IPS DF 6.9 (cell line): ENCODE data around the gene SH2B3.
"Not testable (repeated sequence)": the region's sequence is repeated elsewhere in the genome, so short reads cannot be mapped to it uniquely, and the experiment has no call there.

ENCODE experiments used
- DNase-seq: peaks from one replicate; pipeline ENCODE4 v3.0.0-alpha.2; 2013; ENCODE audit warnings: low read depth, low spot score
- H3K27ac ChIP-seq: one replicate; pipeline ENCODE4 v1.5.1; 2013; ENCODE audit warnings: low read length, control low read depth
- H3K27me3 ChIP-seq: 2 replicates; pipeline ENCODE4 v1.6.1; 2013; ENCODE audit warnings: mild to moderate bottlenecking, low read length; ENCODE audit not compliant: control insufficient read depth, insufficient read depth
- H3K36me3 ChIP-seq: 2 replicates; pipeline ENCODE4 v1.6.1; 2013; ENCODE audit warnings: low read length; ENCODE audit not compliant: control insufficient read depth, insufficient read depth
- H3K4me1 ChIP-seq: 2 replicates; pipeline ENCODE4 v1.6.1; 2013; ENCODE audit warnings: low read length; ENCODE audit not compliant: control insufficient read depth, insufficient read depth
- H3K4me3 ChIP-seq: 2 replicates; pipeline ENCODE4 v1.5.1; 2013; ENCODE audit warnings: mild to moderate bottlenecking, low read length
- H3K9me3 ChIP-seq: 2 replicates; pipeline ENCODE4 v1.6.1; 2013; ENCODE audit warnings: low read length, inconsistent platforms; ENCODE audit not compliant: control insufficient read depth, insufficient read depth
- WGBS: extraction: QIAGEN DNeasy Blood & Tissue Kit; methylation state at CpG from one replicate; pipeline ENCODE4 v1.1.7; 2013; ENCODE audit warnings: mixed read lengths, missing lambda C conversion rate; ENCODE audit not compliant: insufficient read length, insufficient coverage; 5-methylcytosine and 5-hydroxymethylcytosine counted together

SH2B3 gene

GRCh38 chr12:111451649-111452129 is 46.0 kb downstream of the SH2B3 start:
- H3K27ac ChIP-seq, result no peak overlapping the region
- no peak for DNase-seq
- H3K36me3 ChIP-seq, result peaks cover 35% of the 10 kb centered on the region
- H3K4me3 ChIP-seq, result no peak overlapping the region
- H3K9me3 ChIP-seq, result no peaks in the 10 kb centered on the region
- no CpG with 5 or more reads among the region's 6 CpGs for WGBS
- H3K27me3 ChIP-seq, result no peaks in the 10 kb centered on the region
- no peaks in the 10 kb centered on the region for H3K4me1 ChIP-seq

- Histone ChIP-seq H3K4me3 (no peak overlapping the region), H3K9me3 (no peaks in the 10 kb centered on the region), H3K36me3 (peaks cover 23% of the 10 kb centered on the region), H3K4me1 (no peaks in the 10 kb centered on the region), H3K27ac (no peak overlapping the region), H3K27me3 (no peaks in the 10 kb centered on the region)
- DNase-seq, result no peak
- no CpG with 5 or more reads among the region's 25 CpGs for WGBS
Measured at GRCh38 chr12:111453071-111453989, 47.6 kb downstream of the SH2B3 start.

- H3K4me1 ChIP-seq, result no peaks in the 10 kb centered on the region
- H3K9me3 ChIP-seq, result no peaks in the 10 kb centered on the region
- no peak overlapping the region for H3K4me3 ChIP-seq
- no peak overlapping the region for H3K27ac ChIP-seq
- DNase-seq, result no peak
- H3K36me3 ChIP-seq, result peaks cover 20% of the 10 kb centered on the region
- no peaks in the 10 kb centered on the region for H3K27me3 ChIP-seq
- WGBS, result no CpG with 5 or more reads among the region's 4 CpGs
Measured at GRCh38 chr12:111454311-111454710, 48.6 kb downstream of the SH2B3 start.

GRCh38 chr12:111454716-111455447 is 49.2 kb downstream of the SH2B3 start:
- H3K36me3 ChIP-seq, result peaks cover 20% of the 10 kb centered on the region
- H3K4me3 ChIP-seq, result no peak overlapping the region
- no peaks in the 10 kb centered on the region for H3K4me1 ChIP-seq
- no peaks in the 10 kb centered on the region for H3K9me3 ChIP-seq
- WGBS, result no CpG with 5 or more reads among the region's 11 CpGs
- DNase-seq, result no peak
- H3K27me3 ChIP-seq, result no peaks in the 10 kb centered on the region
- H3K27ac ChIP-seq, result no peak overlapping the region

GRCh38 chr12:111455448-111456320 is 50.0 kb downstream of the SH2B3 start:
- H3K4me1 ChIP-seq, result no peaks in the 10 kb centered on the region
- no peak for DNase-seq
- no CpG with 5 or more reads among the region's 15 CpGs for WGBS

GRCh38 chr12:111457071-111457470 is 51.3 kb downstream of the SH2B3 start:
- Histone ChIP-seq H3K36me3 (peaks cover 15% of the 10 kb centered on the region), H3K27me3 (no peaks in the 10 kb centered on the region), H3K27ac (no peak overlapping the region), H3K4me3 (no peak overlapping the region), H3K9me3 (no peaks in the 10 kb centered on the region), H3K4me1 (no peaks in the 10 kb centered on the region)
- DNase-seq, result no peak
- WGBS, result 100% methylated on average over 1 of the region's 9 CpGs

More at GRCh38 chr12:111455448-111456320, 50.0 kb downstream of the SH2B3 start:
- no peak overlapping the region for H3K27ac ChIP-seq
- peaks cover 16% of the 10 kb centered on the region for H3K36me3 ChIP-seq
- no peaks in the 10 kb centered on the region for H3K27me3 ChIP-seq
- no peak overlapping the region; the same call in 1 of the 2 replicates for H3K4me3 ChIP-seq
- no peaks in the 10 kb centered on the region for H3K9me3 ChIP-seq

GRCh38 chr12:111457577-111457976 is 51.9 kb downstream of the SH2B3 start:
- Histone ChIP-seq H3K4me3 (no peak overlapping the region), H3K9me3 (no peaks in the 10 kb centered on the region), H3K27ac (no peak overlapping the region), H3K4me1 (no peaks in the 10 kb centered on the region), H3K36me3 (peaks cover 15% of the 10 kb centered on the region), H3K27me3 (no peaks in the 10 kb centered on the region)
- WGBS, result no CpG with 5 or more reads among the region's 3 CpGs
- no peak for DNase-seq

- WGBS, result no CpG with 5 or more reads among the region's 6 CpGs
- H3K4me3 ChIP-seq, result no peak overlapping the region
- no peaks in the 10 kb centered on the region for H3K9me3 ChIP-seq
- no peaks in the 10 kb centered on the region for H3K4me1 ChIP-seq
- H3K36me3 ChIP-seq, result peaks cover 14% of the 10 kb centered on the region
- DNase-seq, result no peak
- H3K27ac ChIP-seq, result no peak overlapping the region
- H3K27me3 ChIP-seq, result no peaks in the 10 kb centered on the region
Measured at GRCh38 chr12:111458546-111459172, 52.9 kb downstream of the SH2B3 start.

GRCh38 chr12:111460111-111460510 is 54.4 kb downstream of the SH2B3 start:
- no CpG with 5 or more reads among the region's 11 CpGs for WGBS
- H3K36me3 ChIP-seq, result peaks cover 12% of the 10 kb centered on the region
- not testable (repeated sequence) for H3K4me1 ChIP-seq, DNase-seq, H3K4me3 ChIP-seq, H3K27ac ChIP-seq, H3K9me3 ChIP-seq, H3K27me3 ChIP-seq
